ENCODE data around the gene ELAC2.

DNA sequence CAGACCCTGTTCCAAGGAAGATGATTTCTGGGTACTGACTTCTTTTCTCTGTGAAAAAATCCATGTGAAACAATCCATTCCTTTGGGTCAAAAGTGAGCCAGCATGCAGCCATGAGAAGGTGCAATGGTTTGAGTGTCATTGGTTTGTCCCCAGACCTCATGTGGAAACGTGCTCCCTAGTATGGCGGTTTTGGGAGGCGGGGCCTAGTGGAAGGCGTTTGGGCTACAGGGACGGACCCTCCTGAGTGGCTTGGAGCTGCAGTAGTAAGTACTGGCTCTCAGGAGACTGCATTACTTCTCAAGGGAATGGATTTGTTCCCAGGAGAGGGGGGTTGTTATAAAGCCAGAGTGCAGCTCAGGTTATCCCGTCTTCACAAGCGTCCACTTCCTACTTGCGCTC lies 19.4 kb downstream of the ELAC2 start:
- TF ChIP-seq, protein P1, sequence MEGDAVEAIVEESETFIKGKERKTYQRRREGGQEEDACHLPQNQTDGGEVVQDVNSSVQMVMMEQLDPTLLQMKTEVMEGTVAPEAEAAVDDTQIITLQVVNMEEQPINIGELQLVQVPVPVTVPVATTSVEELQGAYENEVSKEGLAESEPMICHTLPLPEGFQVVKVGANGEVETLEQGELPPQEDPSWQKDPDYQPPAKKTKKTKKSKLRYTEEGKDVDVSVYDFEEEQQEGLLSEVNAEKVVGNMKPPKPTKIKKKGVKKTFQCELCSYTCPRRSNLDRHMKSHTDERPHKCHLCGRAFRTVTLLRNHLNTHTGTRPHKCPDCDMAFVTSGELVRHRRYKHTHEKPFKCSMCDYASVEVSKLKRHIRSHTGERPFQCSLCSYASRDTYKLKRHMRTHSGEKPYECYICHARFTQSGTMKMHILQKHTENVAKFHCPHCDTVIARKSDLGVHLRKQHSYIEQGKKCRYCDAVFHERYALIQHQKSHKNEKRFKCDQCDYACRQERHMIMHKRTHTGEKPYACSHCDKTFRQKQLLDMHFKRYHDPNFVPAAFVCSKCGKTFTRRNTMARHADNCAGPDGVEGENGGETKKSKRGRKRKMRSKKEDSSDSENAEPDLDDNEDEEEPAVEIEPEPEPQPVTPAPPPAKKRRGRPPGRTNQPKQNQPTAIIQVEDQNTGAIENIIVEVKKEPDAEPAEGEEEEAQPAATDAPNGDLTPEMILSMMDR (conservative IDR thresholded peaks at IDR 0.05 in 1 of 2, IDR thresholded peaks at IDR 0.05 in 1 of 2; ENCODE audit: low read depth in 1 of 2, low read length in 2 of 2), result no peak
- TF ChIP-seq EZH2 (IDR thresholded peaks at IDR 0.05; ENCODE audit: low read length, missing control alignments), result no peak

Data from fibroblast of lung (primary cell).